ENCODE results near the gene IL17C. TPM values are rescaled to one million over a fixed set of nuclear protein-coding genes. Genes with fewer than 3 reads are reported as not detected.

The IL17C gene
- total and polyA plus RNA-seq, 2 donors (not counting 3 experiments of a cell fraction or from before 2014, with no cell fraction given), result 0.17 TPM; not detected in 1

DNA sequence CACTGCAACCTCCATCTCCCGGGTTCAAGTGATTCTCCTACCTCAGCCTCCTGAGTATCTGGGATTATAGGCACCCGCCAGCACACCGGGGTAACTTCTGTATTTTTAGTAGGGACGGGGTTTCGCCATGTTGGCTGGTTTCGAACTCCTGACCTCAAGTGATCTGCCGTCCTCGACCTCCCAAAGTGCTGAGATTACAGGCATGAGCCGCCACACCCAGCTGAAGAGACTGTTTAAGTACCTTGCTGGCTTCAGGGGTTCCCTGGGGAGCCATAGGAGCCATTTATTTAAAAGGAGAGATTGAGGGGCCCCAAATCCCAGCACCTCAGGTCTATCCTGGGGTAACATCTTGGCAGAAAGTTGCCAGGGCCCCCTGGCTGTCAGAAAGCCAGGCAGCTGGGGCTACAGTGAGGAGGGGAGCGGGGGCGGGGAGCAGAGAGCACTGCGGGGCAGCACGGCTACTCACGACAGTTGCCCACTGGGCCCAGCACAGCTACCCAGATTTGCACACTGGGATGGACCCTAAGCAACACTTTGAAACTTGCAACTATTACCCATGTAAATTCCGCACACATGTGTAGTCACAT, 46.3 kb downstream of the IL17C start:
- Histone ChIP-seq H4K20me1 (replicated peaks; ENCODE audit: control insufficient read depth, extremely low read depth, insufficient read depth, low read length) (no peaks in the 10 kb centered on the region), H3K27me3 (ENCODE audit: control insufficient read depth in 2 of 2, insufficient read depth in 2 of 2, low read length in 2 of 2) (peaks cover 0 to 2% of the 10 kb centered on the region in 2 experiments), H3K4me1 (ENCODE audit: control insufficient read depth, extremely low read depth, insufficient read depth, low read length) (peaks cover 3% of the 10 kb centered on the region), H3K9me3 (replicated peaks; ENCODE audit: control insufficient read depth, insufficient read depth, low read length) (no peaks in the 10 kb centered on the region), H3K9me1 (replicated peaks; ENCODE audit: control insufficient read depth, extremely low read depth, insufficient read depth, low read length) (no peaks in the 10 kb centered on the region), H3K9ac (replicated peaks; ENCODE audit: extremely low read depth, insufficient read depth, low read length) (no peak overlapping the region), H3K27ac (ENCODE audit: insufficient read depth, low read depth, low read length) (no peak overlapping the region), H2AFZ (ENCODE audit: low read depth, low read length) (no peak overlapping the region), H3K36me3 (ENCODE audit: control insufficient read depth in 2 of 2, extremely low read depth in 1 of 2, insufficient read depth in 2 of 2, low read length in 2 of 2) (no peaks in the 10 kb centered on the region), H3K4me2 (ENCODE audit: insufficient read depth, low read length) (no peak overlapping the region), H3K4me3 (replicated peaks in 1 of 3; ENCODE audit: insufficient read depth in 1 of 3, low read depth in 1 of 3, low read length in 3 of 3) (no peak overlapping the region), H3K79me2 (ENCODE audit: control insufficient read depth, insufficient read depth, low read length) (no peaks in the 10 kb centered on the region)
- CTCF ChIA-PET, result interaction anchor here (1.1 to 1.7 kb wide), 5 partner anchors 10 to 115 kb away, joined by 3 to 8 read pairs (median 5); partner anchors contain the start of gene ZC3H18
- intact Hi-C loops (cut with micrococcal nuclease), result no loop called here
- dilution Hi-C loops (cut with MboI; ENCODE audit: extremely low pct_ligation_motif_present, low sequenced_read_pairs), result no loop called here
- POLR2A ChIA-PET, result no interaction called here
- no TSS peak for BruUV-seq (replicated peaks)
- no peak for FAIRE-seq
- DNase-seq (ENCODE audit: low read depth, low spot score), result no peak
- TF ChIP-seq MYC (IDR thresholded peaks at IDR 0.05; ENCODE audit: low read depth, low read length) (no peak), POLR2A (IDR thresholded peaks at IDR 0.05; ENCODE audit: low read depth, low read length) (no peak), EZH2 (IDR thresholded peaks at IDR 0.05; ENCODE audit: borderline replicate concordance, low read depth, low read length, severe bottlenecking) (no peak), FOS (IDR thresholded peaks at IDR 0.05; ENCODE audit: borderline replicate concordance, insufficient read depth, low read length) (no peak), GATA2 (IDR thresholded peaks at IDR 0.05; ENCODE audit: insufficient read depth, insufficient read length, low read depth, low read length) (no peak), JUN (IDR thresholded peaks at IDR 0.05; ENCODE audit: borderline replicate concordance, insufficient read depth, insufficient read length, low read depth) (no peak), POLR2AphosphoS5 (IDR thresholded peaks at IDR 0.05; ENCODE audit: insufficient read depth, low read depth, low read length) (no peak)
- TF ChIP-seq, protein P1, sequence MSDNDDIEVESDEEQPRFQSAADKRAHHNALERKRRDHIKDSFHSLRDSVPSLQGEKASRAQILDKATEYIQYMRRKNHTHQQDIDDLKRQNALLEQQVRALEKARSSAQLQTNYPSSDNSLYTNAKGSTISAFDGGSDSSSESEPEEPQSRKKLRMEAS (IDR thresholded peaks at IDR 0.05; ENCODE audit: insufficient read depth, insufficient read length), result no peak
- TF ChIP-seq, protein P2, sequence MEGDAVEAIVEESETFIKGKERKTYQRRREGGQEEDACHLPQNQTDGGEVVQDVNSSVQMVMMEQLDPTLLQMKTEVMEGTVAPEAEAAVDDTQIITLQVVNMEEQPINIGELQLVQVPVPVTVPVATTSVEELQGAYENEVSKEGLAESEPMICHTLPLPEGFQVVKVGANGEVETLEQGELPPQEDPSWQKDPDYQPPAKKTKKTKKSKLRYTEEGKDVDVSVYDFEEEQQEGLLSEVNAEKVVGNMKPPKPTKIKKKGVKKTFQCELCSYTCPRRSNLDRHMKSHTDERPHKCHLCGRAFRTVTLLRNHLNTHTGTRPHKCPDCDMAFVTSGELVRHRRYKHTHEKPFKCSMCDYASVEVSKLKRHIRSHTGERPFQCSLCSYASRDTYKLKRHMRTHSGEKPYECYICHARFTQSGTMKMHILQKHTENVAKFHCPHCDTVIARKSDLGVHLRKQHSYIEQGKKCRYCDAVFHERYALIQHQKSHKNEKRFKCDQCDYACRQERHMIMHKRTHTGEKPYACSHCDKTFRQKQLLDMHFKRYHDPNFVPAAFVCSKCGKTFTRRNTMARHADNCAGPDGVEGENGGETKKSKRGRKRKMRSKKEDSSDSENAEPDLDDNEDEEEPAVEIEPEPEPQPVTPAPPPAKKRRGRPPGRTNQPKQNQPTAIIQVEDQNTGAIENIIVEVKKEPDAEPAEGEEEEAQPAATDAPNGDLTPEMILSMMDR (IDR thresholded peaks at IDR 0.05; ENCODE audit: extremely low read depth in 1 of 2, insufficient read depth in 1 of 2, low read depth in 1 of 2, low read length in 2 of 2), result no peak

Measured in endothelial cell of umbilical vein (primary cell).